K562 treated with DMSO at 1 percent for 12 hours (cell line): ENCODE results near the gene IMMP2L. TPM values are rescaled to one million over a fixed set of nuclear protein-coding genes. Genes with fewer than 3 reads are reported as not detected.

ENCODE experiments used
- total RNA-seq: library from RNA; unstranded; fragments of 300-600 nt; gene quantifications from 2 replicates; pipeline ENCODE4 v1.2.3, GENCODE V29; 2022; ENCODE audit not compliant: insufficient read depth

Gene IMMP2L
- total RNA-seq, result 44.1 and 74.7 TPM in 2 replicates

DNA sequence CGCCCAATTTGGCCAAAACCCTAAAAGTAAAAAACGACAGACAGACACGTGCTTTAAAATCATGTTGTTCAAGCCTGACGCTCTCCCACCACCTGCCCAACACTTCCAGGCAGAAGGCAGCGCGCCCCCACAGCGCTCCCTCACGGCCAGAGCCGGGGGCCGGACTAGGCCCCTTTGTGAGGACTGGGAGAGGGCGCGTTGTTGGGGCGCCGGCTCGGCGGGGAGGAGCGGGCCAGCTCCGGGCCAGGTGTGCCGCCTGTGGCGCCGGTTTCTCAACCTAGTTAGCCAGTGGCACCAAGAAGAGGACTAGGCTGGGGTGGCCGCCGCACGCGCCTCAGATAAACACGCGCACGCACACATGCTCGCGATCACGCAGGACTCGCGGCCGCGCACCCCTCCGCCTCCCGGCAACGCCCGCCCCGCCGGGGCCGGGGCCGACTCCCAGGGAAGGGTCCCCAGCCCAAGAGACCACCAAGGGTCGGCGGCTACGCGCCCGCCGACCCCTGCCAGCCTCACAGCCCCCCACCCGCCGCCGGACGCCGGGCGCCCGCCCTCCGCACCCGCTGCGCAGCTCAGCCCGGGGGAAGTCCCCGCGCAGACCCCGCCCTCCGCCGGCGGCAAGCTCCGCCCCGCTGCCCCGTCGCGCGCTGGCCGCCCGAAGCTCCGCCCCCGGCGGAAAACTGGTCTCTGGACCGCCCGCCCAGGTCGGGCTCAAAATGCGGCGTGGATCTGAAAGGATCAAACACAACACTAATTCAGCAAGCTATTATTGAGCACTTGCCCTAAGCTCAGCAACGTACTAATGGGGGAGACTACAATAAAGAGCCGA lies at the start of gene IMMP2L:
Gene IMMP2L, minus strand, starts transcription at position 589 of the 829 bp plus-strand sequence.

DNA sequence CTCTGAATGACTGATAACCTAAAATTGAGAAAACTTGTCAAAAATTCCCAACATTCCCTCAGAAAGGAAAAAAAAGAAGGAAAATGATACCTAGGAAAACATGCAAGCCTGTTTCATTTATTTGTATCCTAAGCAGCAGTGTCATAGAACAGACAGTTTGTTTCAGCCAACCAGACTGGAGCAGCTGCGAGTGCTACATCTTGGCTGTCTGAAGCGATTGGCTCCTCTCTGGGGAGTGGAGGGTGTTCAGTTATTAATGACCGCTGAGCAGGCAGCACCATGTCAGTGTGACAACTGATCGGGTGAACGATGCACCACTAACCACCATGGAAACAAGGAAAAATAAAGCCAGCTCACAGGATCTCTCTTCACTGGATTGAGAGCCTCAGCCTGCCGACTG lies 471.4 kb downstream of the IMMP2L start, which contains the start of gene LRRN3:
Gene LRRN3, plus strand, starts transcription at position 282 of the 400 bp plus-strand sequence. CDS start 31,646 bp downstream, outside the sequence.

